Endothelial cell (in vitro differentiated cells): ENCODE data around the gene COL5A1. TPM values are rescaled to one million over a fixed set of nuclear protein-coding genes. Genes with fewer than 3 reads are reported as not detected.

Experiments
- DNase-seq: peaks from one replicate; pipeline ENCODE4 v3.0.0; 2021; ENCODE audit warnings: low spot score
- H3K27ac Mint-ChIP-seq: one replicate; pipeline ENCODE4 v1.8.0; 2021; ENCODE audit warnings: mixed read lengths, inconsistent platforms; ENCODE audit not compliant: unreplicated experiment
- H3K27me3 Mint-ChIP-seq: one replicate; pipeline ENCODE4 v1.8.0; 2021; ENCODE audit warnings: mild to moderate bottlenecking, moderate library complexity, mixed read lengths, inconsistent platforms; ENCODE audit not compliant: unreplicated experiment
- H3K36me3 Mint-ChIP-seq: one replicate; pipeline ENCODE4 v1.8.0; 2021; ENCODE audit warnings: mild to moderate bottlenecking, low read depth, mixed read lengths, inconsistent platforms; ENCODE audit not compliant: unreplicated experiment
- H3K4me1 Mint-ChIP-seq: one replicate; pipeline ENCODE4 v1.8.0; 2021; ENCODE audit warnings: mild to moderate bottlenecking, mixed read lengths, inconsistent platforms; ENCODE audit not compliant: unreplicated experiment
- H3K4me3 Mint-ChIP-seq: one replicate; pipeline ENCODE4 v1.8.0; 2021; ENCODE audit warnings: mild to moderate bottlenecking, mixed read lengths, inconsistent platforms; ENCODE audit not compliant: unreplicated experiment
- H3K9me3 Mint-ChIP-seq: one replicate; pipeline ENCODE4 v1.8.0; 2021; ENCODE audit warnings: mixed read lengths, inconsistent platforms; ENCODE audit not compliant: unreplicated experiment
- total RNA-seq: library from RNA; stranded (reverse); fragmentation: NEBNext Ultra II Directional; extraction: Animal tissue kit (Norgen Biotek cat#: 25700); gene quantifications from one replicate; pipeline ENCODE4 v1.2.1, GENCODE V29; 2021; ENCODE audit not compliant: unreplicated experiment
- TF ChIP-seq, protein P1 (sequence below): fragments of 200-600 bp; sonication (generic); IDR thresholded peaks from one replicate; pipeline ENCODE4 v1.5.0; 2021; ENCODE audit warnings: antibody characterized with exemption; ENCODE audit not compliant: unreplicated experiment

The COL5A1 gene
- total RNA-seq, 1 donor from 2014 or later, result 24.3 TPM

DNA sequence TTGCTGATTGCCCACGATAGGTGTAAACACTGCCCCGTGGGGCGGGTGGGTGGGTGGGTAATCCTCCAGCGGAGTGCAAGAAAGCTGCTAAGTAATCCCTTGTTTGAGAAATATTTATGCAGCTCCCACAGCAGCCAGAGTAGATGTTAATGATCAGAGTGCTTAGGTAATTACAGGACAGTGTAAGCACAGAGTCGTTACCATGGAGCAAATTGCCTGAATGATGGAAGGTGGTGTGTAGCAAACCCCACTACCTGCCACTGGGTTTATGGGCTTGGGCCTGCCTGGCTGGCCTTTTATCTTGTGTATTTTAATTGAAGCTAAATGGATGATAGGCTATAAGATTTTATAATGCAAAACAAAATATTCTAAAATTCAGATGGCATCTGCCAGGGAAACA is 110.0 kb downstream of the COL5A1 start:
- no peak overlapping the region for H3K4me3 Mint-ChIP-seq
- peaks cover 4% of the 10 kb centered on the region for H3K36me3 Mint-ChIP-seq
- TF ChIP-seq, protein P1, sequence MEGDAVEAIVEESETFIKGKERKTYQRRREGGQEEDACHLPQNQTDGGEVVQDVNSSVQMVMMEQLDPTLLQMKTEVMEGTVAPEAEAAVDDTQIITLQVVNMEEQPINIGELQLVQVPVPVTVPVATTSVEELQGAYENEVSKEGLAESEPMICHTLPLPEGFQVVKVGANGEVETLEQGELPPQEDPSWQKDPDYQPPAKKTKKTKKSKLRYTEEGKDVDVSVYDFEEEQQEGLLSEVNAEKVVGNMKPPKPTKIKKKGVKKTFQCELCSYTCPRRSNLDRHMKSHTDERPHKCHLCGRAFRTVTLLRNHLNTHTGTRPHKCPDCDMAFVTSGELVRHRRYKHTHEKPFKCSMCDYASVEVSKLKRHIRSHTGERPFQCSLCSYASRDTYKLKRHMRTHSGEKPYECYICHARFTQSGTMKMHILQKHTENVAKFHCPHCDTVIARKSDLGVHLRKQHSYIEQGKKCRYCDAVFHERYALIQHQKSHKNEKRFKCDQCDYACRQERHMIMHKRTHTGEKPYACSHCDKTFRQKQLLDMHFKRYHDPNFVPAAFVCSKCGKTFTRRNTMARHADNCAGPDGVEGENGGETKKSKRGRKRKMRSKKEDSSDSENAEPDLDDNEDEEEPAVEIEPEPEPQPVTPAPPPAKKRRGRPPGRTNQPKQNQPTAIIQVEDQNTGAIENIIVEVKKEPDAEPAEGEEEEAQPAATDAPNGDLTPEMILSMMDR, result no peak
- no peaks in the 10 kb centered on the region for H3K9me3 Mint-ChIP-seq
- peaks cover 4% of the 10 kb centered on the region for H3K27me3 Mint-ChIP-seq
- no peak for DNase-seq
- H3K27ac Mint-ChIP-seq, result no peak overlapping the region
- no peaks in the 10 kb centered on the region for H3K4me1 Mint-ChIP-seq

DNA sequence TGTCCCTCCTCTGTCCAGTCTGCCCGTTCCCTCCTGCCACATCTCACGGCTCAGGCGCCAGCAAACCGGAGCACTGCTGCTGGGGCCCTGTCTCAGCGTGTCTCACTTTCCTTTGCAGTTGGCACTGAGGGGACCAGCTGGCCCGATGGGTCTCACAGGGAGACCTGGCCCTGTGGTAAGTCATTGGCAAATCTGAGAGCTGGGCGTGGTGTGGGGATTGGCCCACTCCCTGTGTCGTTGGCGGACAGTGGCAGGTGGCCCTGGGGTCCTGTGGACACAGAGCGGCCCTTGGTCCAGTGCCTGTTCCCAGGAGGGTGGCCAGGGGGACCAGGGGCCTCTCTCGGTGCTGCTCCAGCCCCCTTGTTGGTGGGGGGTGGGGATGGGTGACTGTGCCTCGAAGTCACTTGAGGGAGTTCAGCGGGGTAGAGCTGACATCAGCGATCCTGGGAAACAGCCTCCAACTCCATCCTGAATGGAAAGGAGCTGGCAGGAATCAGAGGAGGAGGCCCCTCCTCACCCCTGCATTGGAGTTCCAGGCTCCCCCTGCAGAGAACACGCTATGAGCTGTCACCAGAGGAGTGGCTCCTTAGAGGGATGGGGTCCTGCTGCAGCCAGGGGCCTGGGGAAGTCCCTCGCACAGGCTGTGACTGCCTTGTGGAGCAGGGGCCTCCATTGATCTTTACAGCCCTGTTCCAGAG is 111.0 kb downstream of the COL5A1 start:
- TF ChIP-seq, protein P1, result no peak
- H3K4me3 Mint-ChIP-seq, result no peak overlapping the region
- no peaks in the 10 kb centered on the region for H3K4me1 Mint-ChIP-seq
- H3K36me3 Mint-ChIP-seq, result no peaks in the 10 kb centered on the region
- H3K27ac Mint-ChIP-seq, result no peak overlapping the region
- peaks cover 4% of the 10 kb centered on the region for H3K27me3 Mint-ChIP-seq
- no peaks in the 10 kb centered on the region for H3K9me3 Mint-ChIP-seq
- no peak for DNase-seq

- H3K4me1 Mint-ChIP-seq, result no peaks in the 10 kb centered on the region
- H3K36me3 Mint-ChIP-seq, result no peaks in the 10 kb centered on the region
- no peak overlapping the region for H3K27ac Mint-ChIP-seq
- H3K9me3 Mint-ChIP-seq, result no peaks in the 10 kb centered on the region
- H3K4me3 Mint-ChIP-seq, result no peak overlapping the region
- peaks cover 4% of the 10 kb centered on the region for H3K27me3 Mint-ChIP-seq
- no peak for DNase-seq
- TF ChIP-seq, protein P1, result no peak
Measured at GRCh38 chr9:134753191-134753590, 111.6 kb downstream of the COL5A1 start.

- TF ChIP-seq, protein P1, result no peak
- H3K4me3 Mint-ChIP-seq, result no peak overlapping the region
- no peaks in the 10 kb centered on the region for H3K4me1 Mint-ChIP-seq
- no peaks in the 10 kb centered on the region for H3K36me3 Mint-ChIP-seq
- H3K27me3 Mint-ChIP-seq, result peaks cover 4% of the 10 kb centered on the region
- H3K9me3 Mint-ChIP-seq, result no peaks in the 10 kb centered on the region
- no peak overlapping the region for H3K27ac Mint-ChIP-seq
- DNase-seq, result no peak
Measured at GRCh38 chr9:134755221-134755907, 113.8 kb downstream of the COL5A1 start.

DNA sequence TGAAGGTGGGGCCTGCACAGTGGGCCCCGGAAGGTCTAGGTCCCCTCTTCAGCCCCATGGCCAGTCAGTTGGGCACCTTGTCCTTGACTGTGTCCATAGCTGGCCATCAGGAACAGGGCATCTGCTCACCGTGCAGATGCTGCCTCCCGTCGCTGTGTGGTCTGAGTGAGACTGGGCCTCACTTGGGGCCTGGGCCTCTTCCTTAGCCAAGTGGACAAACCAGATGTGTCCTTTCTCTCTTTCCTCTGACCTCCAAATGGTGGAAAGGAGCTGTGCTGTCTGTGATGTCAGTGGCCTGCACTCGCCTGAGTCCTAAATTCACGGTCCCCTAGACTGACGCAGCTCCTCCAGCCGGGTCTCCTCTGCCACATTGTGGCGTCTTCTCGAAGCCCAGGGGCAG is 114.5 kb downstream of the COL5A1 start:
- DNase-seq, result no peak
- TF ChIP-seq, protein P1, result no peak
- peaks cover 4% of the 10 kb centered on the region for H3K9me3 Mint-ChIP-seq
- H3K4me3 Mint-ChIP-seq, result no peak overlapping the region
- H3K27me3 Mint-ChIP-seq, result peaks cover 6% of the 10 kb centered on the region
- H3K4me1 Mint-ChIP-seq, result peaks cover 2% of the 10 kb centered on the region
- H3K36me3 Mint-ChIP-seq, result peaks cover 6% of the 10 kb centered on the region
- H3K27ac Mint-ChIP-seq, result no peak overlapping the region
